Panc1 (cell line): ENCODE data around the gene RAD52.

Experiments used
- POLR2AphosphoS5 ChIP-seq: IDR thresholded peaks from 2 replicates; pipeline ENCODE4 v1.6.1; 2012; ENCODE audit warnings: mild to moderate bottlenecking, low read depth, low read length, moderate library complexity
- REST ChIP-seq, 2 experiments: IDR thresholded peaks; 2 replicates each; pipeline ENCODE4 v1.6.1; 2011 to 2012; ENCODE audit warnings: low read depth in 2 of 2, control low read depth in 1 of 2, low read length in 1 of 2, mild to moderate bottlenecking in 1 of 2, moderate library complexity in 1 of 2; ENCODE audit not compliant: insufficient read depth in 1 of 2
- SIN3A ChIP-seq: IDR thresholded peaks from 2 replicates; pipeline ENCODE4 v1.6.1; 2012; ENCODE audit warnings: low read depth, mild to moderate bottlenecking, low read length, moderate library complexity, borderline replicate concordance; ENCODE audit not compliant: insufficient read depth
- TF ChIP-seq, protein P1 (sequence below): fragments of 450-650 bp; IDR thresholded peaks from 2 replicates; pipeline ENCODE4 v1.5.1; 2017; ENCODE audit warnings: mild to moderate bottlenecking

DNA sequence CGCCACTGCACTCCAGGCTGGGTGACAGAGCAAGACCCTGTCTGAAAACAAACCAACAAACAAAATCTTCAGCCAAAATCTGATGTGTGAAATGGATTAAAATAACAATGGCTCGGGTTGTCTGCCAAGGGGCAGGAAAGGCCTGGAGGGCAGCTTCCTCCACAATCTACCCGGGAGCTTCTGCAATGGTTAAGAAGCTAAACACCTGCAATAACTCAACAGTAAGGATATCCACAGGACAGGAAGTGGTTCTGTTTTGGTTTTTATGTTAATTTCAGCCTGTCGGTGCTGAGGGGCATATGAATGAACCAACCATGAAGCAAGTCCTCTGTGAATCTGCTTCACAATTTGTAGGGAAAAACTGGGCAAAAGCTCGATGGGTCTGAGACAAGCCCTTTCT, 34.4 kb downstream of the RAD52 start:
- TF ChIP-seq, protein P1, sequence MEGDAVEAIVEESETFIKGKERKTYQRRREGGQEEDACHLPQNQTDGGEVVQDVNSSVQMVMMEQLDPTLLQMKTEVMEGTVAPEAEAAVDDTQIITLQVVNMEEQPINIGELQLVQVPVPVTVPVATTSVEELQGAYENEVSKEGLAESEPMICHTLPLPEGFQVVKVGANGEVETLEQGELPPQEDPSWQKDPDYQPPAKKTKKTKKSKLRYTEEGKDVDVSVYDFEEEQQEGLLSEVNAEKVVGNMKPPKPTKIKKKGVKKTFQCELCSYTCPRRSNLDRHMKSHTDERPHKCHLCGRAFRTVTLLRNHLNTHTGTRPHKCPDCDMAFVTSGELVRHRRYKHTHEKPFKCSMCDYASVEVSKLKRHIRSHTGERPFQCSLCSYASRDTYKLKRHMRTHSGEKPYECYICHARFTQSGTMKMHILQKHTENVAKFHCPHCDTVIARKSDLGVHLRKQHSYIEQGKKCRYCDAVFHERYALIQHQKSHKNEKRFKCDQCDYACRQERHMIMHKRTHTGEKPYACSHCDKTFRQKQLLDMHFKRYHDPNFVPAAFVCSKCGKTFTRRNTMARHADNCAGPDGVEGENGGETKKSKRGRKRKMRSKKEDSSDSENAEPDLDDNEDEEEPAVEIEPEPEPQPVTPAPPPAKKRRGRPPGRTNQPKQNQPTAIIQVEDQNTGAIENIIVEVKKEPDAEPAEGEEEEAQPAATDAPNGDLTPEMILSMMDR: no peak
- no peak for TF ChIP-seq POLR2AphosphoS5
- TF ChIP-seq REST (IDR thresholded peaks at IDR 0.05; ENCODE audit: insufficient read depth in 1 of 2, low read depth in 2 of 2, low read length in 1 of 2): no peak
- TF ChIP-seq SIN3A: no peak
